OCI-LY3 (cell line): ENCODE data around the gene SLC6A11.

Source experiments
- H2AFZ ChIP-seq: fragments of 200-600, 300-600 bp; shearing (Covaris generic); 2 replicates; pipeline ENCODE4 v1.6.0; 2014; ENCODE audit warnings: antibody characterized with exemption, low read depth, low read length
- H3K27ac ChIP-seq: fragments of 200-600, 300-600 bp; sonication (generic); 2 replicates; pipeline ENCODE4 v1.5.1; 2014; ENCODE audit warnings: mild to moderate bottlenecking, low read length, moderate library complexity, mixed read lengths
- H3K27me3 ChIP-seq: fragments of 200-600, 300-600 bp; sonication (generic); 2 replicates; pipeline ENCODE4 v1.6.1; 2014; ENCODE audit warnings: low read depth, low read length, mixed read lengths
- H3K36me3 ChIP-seq: fragments of 200-600, 300-600 bp; sonication (generic); replicated peaks from 2 replicates; pipeline ENCODE3; 2014; ENCODE audit warnings: low read depth, low read length, mixed read lengths
- H3K4me1 ChIP-seq: fragments of 300-600, 200-600 bp; sonication (generic); 2 replicates; pipeline ENCODE4 v1.6.1; 2014; ENCODE audit warnings: low read length, mixed read lengths
- H3K4me2 ChIP-seq: fragments of 200-600, 300-600 bp; sonication (generic); 2 replicates; pipeline ENCODE4 v1.6.1; 2014; ENCODE audit warnings: low read length, mixed read lengths
- H3K4me3 ChIP-seq: fragments of 300-600, 200-600 bp; sonication (generic); 2 replicates; pipeline ENCODE4 v1.5.1; 2014; ENCODE audit warnings: antibody characterized with exemption, mild to moderate bottlenecking, low read length, moderate library complexity
- H3K79me2 ChIP-seq: fragments of 300-600, 200-600 bp; shearing (Covaris generic); 2 replicates; pipeline ENCODE4 v1.6.1; 2014; ENCODE audit warnings: mild to moderate bottlenecking, low read length, mixed read lengths
- H3K9ac ChIP-seq: fragments of 300-600, 200-600 bp; shearing (Covaris generic); 2 replicates; pipeline ENCODE4 v1.6.0; 2014; ENCODE audit warnings: mild to moderate bottlenecking, low read length, moderate library complexity
- H3K9me3 ChIP-seq: fragments of 200-600, 300-600 bp; shearing (Covaris generic); 2 replicates; pipeline ENCODE4 v1.6.1; 2014; ENCODE audit warnings: low read length, mixed read lengths; ENCODE audit not compliant: insufficient read depth
- H4K20me1 ChIP-seq: fragments of 200-600, 300-600 bp; sonication (generic); 2 replicates; pipeline ENCODE4 v1.6.1; 2016; ENCODE audit warnings: low read length, mixed read lengths; ENCODE audit not compliant: insufficient read depth
- EZH2phosphoT487 ChIP-seq: fragments of 200-600 bp; shearing (Covaris generic); IDR thresholded peaks from 2 replicates; pipeline ENCODE4 v1.6.1; 2018; ENCODE audit warnings: antibody characterized with exemption, mixed run types, low read depth
- TF ChIP-seq, protein P1 (sequence below): fragments of 200-600, 300-600 bp; sonication (generic); IDR thresholded peaks from 2 replicates; pipeline ENCODE4 v1.5.1; 2014; ENCODE audit warnings: antibody characterized with exemption, low read length, low read depth

Gene SLC6A11

DNA sequence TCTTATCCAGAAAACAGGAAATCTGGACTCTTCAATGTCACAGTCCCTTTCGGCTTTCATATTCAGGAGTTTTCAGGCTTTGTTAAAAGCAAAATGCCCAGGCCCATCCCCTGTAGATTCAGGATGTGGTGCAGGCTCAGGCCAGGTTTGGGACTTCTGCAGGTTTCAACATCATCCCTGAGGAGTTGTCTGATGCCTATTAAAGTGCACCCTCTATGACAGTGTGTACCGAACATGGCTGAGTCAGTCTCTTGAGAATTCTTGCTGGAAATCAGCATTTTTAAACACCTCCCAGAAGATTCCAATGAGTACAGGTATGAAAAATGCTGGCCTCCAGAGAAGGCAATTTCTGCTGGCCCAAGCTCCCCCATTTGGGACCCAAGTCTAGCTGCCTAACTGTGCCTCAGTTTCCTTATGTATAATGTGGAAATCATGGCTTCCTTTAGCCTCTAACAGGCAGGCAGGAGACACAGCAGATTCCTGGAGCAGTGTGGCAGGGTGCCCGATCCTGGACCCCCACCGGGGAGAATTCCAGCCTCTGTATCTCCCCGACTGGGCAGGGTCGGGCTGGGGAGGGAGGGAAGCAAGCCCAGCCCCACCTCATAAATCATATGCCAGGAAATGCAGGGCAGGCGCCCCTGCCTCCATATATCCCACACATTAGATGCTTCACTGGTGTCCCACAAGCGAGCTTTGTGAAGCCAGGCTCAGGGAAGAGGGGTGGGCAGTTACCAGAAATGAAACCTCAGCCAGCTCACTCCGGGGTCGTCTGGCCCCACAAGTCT, 44.4 kb upstream of the SLC6A11 start:
- H3K9me3 ChIP-seq: no peaks in the 10 kb centered on the region
- no peak overlapping the region for H3K4me3 ChIP-seq
- no peaks in the 10 kb centered on the region for H3K4me1 ChIP-seq
- H3K27ac ChIP-seq: no peak overlapping the region
- TF ChIP-seq EZH2phosphoT487: no peak
- TF ChIP-seq, protein P1, sequence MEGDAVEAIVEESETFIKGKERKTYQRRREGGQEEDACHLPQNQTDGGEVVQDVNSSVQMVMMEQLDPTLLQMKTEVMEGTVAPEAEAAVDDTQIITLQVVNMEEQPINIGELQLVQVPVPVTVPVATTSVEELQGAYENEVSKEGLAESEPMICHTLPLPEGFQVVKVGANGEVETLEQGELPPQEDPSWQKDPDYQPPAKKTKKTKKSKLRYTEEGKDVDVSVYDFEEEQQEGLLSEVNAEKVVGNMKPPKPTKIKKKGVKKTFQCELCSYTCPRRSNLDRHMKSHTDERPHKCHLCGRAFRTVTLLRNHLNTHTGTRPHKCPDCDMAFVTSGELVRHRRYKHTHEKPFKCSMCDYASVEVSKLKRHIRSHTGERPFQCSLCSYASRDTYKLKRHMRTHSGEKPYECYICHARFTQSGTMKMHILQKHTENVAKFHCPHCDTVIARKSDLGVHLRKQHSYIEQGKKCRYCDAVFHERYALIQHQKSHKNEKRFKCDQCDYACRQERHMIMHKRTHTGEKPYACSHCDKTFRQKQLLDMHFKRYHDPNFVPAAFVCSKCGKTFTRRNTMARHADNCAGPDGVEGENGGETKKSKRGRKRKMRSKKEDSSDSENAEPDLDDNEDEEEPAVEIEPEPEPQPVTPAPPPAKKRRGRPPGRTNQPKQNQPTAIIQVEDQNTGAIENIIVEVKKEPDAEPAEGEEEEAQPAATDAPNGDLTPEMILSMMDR: no peak
- H3K27me3 ChIP-seq: peaks cover 18% of the 10 kb centered on the region
- H3K9ac ChIP-seq: no peak overlapping the region
- no peaks in the 10 kb centered on the region for H3K79me2 ChIP-seq
- H3K4me2 ChIP-seq: no peak overlapping the region
- H2AFZ ChIP-seq: no peak overlapping the region
- H3K36me3 ChIP-seq: no peaks in the 10 kb centered on the region
- no peaks in the 10 kb centered on the region for H4K20me1 ChIP-seq

DNA sequence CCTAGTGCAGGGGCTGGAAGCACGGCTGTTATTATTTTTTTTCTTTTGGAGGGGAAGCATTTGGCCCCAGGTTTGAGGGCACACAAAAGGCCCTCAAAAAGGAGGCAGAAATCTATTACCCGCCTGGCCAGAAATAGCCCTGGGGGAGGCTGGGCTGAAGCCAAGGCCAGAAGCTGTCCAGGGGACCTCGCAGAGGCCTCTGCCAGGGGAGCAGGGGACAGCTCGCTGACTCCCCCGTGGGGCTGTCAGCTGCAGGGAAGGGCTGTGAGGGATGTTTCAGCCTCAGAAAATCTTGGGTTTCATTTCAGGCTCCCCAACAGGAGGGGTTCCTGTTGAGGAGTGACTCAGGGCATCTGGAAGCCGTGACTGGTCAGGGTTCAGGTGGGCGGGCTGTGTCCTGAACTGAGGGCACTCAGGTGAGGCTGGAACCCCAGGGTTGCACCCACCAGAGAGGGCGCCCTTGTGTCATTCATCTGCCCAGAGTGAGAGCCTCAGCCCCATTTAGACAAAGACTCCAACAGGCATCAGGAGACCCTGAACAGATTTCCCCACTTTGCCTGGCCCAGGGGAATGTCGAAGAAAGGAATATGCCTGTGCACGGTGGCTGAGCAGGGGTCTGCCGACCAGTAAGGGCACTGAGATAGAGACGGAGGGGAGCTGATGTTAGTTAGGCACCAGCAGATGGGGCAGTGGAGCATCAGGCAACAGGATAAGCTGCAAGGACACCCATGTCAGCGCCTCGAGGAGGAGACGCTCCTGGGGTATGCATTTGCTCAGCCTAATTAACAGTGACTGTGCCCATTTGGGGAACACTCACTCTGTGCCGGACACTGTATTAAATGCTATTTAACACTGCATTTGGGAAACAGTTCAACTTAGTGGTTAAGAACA, 43.5 kb upstream of the SLC6A11 start:
- H3K4me1 ChIP-seq: no peaks in the 10 kb centered on the region
- H3K27me3 ChIP-seq: peaks cover 18% of the 10 kb centered on the region
- no peaks in the 10 kb centered on the region for H4K20me1 ChIP-seq
- no peak overlapping the region for H3K4me3 ChIP-seq
- no peak overlapping the region for H3K27ac ChIP-seq
- H3K9ac ChIP-seq: no peak overlapping the region
- no peaks in the 10 kb centered on the region for H3K9me3 ChIP-seq
- H3K4me2 ChIP-seq: no peak overlapping the region
- H3K36me3 ChIP-seq: no peaks in the 10 kb centered on the region
- TF ChIP-seq, protein P1: peak; percentile 75
- no peak for TF ChIP-seq EZH2phosphoT487
- no peak overlapping the region for H2AFZ ChIP-seq
- no peaks in the 10 kb centered on the region for H3K79me2 ChIP-seq

DNA sequence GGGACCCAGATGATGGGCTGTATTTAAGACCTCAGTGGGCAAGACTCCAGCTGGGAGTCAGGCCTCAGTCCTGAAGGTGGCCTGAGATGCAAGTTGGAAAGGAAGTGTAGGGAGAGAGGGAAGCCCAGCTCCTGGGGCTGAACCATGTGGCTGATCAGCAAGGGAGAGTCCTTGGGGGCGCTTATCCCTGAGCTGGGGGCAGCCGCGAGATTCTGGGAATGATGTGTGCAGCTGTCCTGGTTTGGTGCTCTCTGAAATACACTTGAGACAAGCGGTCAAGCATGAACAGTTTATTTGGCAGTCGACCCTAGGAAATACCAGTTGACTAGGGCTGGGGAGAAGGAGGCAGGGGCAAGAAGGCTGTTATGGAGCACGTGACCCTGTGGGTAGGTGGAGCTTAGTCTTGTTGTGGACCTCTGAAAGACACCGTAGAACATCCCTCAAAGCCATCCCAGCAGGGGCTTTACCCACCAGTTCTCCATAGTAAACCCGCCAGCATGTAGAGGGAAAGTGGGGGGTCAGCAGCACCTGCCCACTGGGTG, 41.8 kb upstream of the SLC6A11 start:
- no peak overlapping the region for H3K4me2 ChIP-seq

More for the DNA sequence above, 41.8 kb upstream of the SLC6A11 start:
- Histone ChIP-seq H3K27ac (no peak overlapping the region), H3K9ac (no peak overlapping the region), H3K27me3 (peaks cover 18% of the 10 kb centered on the region), H3K79me2 (no peaks in the 10 kb centered on the region), H3K4me3 (no peak overlapping the region), H2AFZ (no peak overlapping the region), H3K36me3 (no peaks in the 10 kb centered on the region), H3K4me1 (no peaks in the 10 kb centered on the region), H4K20me1 (no peaks in the 10 kb centered on the region), H3K9me3 (no peaks in the 10 kb centered on the region)
- TF ChIP-seq, protein P1: no peak
- TF ChIP-seq EZH2phosphoT487: no peak
